CD4-positive, alpha-beta memory T cell (primary cell): ENCODE measurements around the gene DHRS4L2. TPM values are rescaled to one million over a fixed set of nuclear protein-coding genes. Genes with fewer than 3 reads are reported as not detected.

Source experiments
- CTCF ChIA-PET: fragments of 350-600 bp; sonication (Branson Sonifier 250); formaldehyde crosslinking; loops from one replicate; lab custom pipeline; 2021; ENCODE audit warnings: inconsistent platforms; ENCODE audit not compliant: partially characterized antibody; lab: Charles Lee
- POLR2A ChIA-PET: fragments of 350-600 bp; sonication (Branson Sonifier 250); formaldehyde crosslinking; loops from one replicate; lab custom pipeline; 2021; ENCODE audit not compliant: partially characterized antibody; lab: Charles Lee
- DNase-seq, 5 donors: peaks; one replicate each; pipeline versions ENCODE4 v3.0.0 to v3.0.0-alpha.2; 2020 to 2022; ENCODE audit warnings: mixed read lengths in 1 of 5
- H3K27ac ChIP-seq: one replicate; pipeline ENCODE4 v1.7.0; 2013; ENCODE audit warnings: low read depth, low read length
- H3K27me3 ChIP-seq: 2 replicates; pipeline ENCODE4 v1.7.0; 2013; ENCODE audit warnings: mild to moderate bottlenecking, low read length, moderate library complexity; ENCODE audit not compliant: insufficient read depth
- H3K36me3 ChIP-seq: 2 replicates; pipeline ENCODE4 v1.7.0; 2013; ENCODE audit warnings: mild to moderate bottlenecking, low read length, moderate library complexity; ENCODE audit not compliant: insufficient read depth
- H3K4me1 ChIP-seq: 2 replicates; pipeline ENCODE4 v1.7.0; 2013; ENCODE audit warnings: mild to moderate bottlenecking, low read length, moderate library complexity; ENCODE audit not compliant: insufficient read depth
- H3K4me3 ChIP-seq, 2 donors: one replicate each; pipeline ENCODE4 v1.7.0; 2013; ENCODE audit warnings: low read length in 2 of 2, mild to moderate bottlenecking in 1 of 2
- H3K9me3 ChIP-seq, 2 donors: one replicate each; pipeline ENCODE4 v1.7.0; 2013; ENCODE audit warnings: low read length in 2 of 2, control low read depth in 1 of 2; ENCODE audit not compliant: control insufficient read depth in 1 of 2
- H3K27ac Mint-ChIP-seq, 7 donors: one replicate each; pipeline ENCODE4 v1.8.0; 2020 to 2021; ENCODE audit warnings: mixed read lengths in 7 of 7, mild to moderate bottlenecking in 6 of 7, inconsistent platforms in 3 of 7, moderate library complexity in 3 of 7
- H3K27me3 Mint-ChIP-seq, 2 donors: one replicate each; pipeline ENCODE4 v1.8.0; 2020 to 2021; ENCODE audit warnings: mixed read lengths in 2 of 2
- H3K36me3 Mint-ChIP-seq, 2 donors: one replicate each; pipeline ENCODE4 v1.8.0; 2020 to 2021; ENCODE audit warnings: mixed read lengths in 2 of 2, inconsistent platforms in 1 of 2, mild to moderate bottlenecking in 1 of 2
- H3K4me1 Mint-ChIP-seq, 4 donors: one replicate each; pipeline ENCODE4 v1.8.0; 2020 to 2021; ENCODE audit warnings: mixed read lengths in 4 of 4, mild to moderate bottlenecking in 1 of 4
- H3K4me3 Mint-ChIP-seq, 8 donors: one replicate each; pipeline ENCODE4 v1.8.0; 2020 to 2021; ENCODE audit warnings: mixed read lengths in 8 of 8, mild to moderate bottlenecking in 7 of 8, moderate library complexity in 6 of 8, inconsistent platforms in 3 of 8
- H3K9me3 Mint-ChIP-seq, 8 donors: one replicate each; pipeline ENCODE4 v1.8.0; 2020 to 2021; ENCODE audit warnings: mixed read lengths in 8 of 8, mild to moderate bottlenecking in 5 of 8, inconsistent platforms in 3 of 8, moderate library complexity in 1 of 8
- intact Hi-C: fragments of 100-400 bp; cut with micrococcal nuclease; formaldehyde crosslinking; loops from one replicate; pipeline ENCODE4 v1.15.1; 2023
- polyA plus RNA-seq, 2 donors: library from polyadenylated mRNA; unstranded; fragments of 300-500 nt; fragmentation: Illumina TruSeq; gene quantifications; one replicate each; pipeline ENCODE4 v1.2.3, GENCODE V29; 2021
- total RNA-seq, 2 experiments: library from RNA; stranded (reverse); gene quantifications; one replicate each; pipeline ENCODE4 v1.2.3, GENCODE V29; 2021

Gene DHRS4L2
- total and polyA plus RNA-seq, 4 experiments from 2014 or later: 13.3 to 19.6 (median 17.7) TPM

DNA sequence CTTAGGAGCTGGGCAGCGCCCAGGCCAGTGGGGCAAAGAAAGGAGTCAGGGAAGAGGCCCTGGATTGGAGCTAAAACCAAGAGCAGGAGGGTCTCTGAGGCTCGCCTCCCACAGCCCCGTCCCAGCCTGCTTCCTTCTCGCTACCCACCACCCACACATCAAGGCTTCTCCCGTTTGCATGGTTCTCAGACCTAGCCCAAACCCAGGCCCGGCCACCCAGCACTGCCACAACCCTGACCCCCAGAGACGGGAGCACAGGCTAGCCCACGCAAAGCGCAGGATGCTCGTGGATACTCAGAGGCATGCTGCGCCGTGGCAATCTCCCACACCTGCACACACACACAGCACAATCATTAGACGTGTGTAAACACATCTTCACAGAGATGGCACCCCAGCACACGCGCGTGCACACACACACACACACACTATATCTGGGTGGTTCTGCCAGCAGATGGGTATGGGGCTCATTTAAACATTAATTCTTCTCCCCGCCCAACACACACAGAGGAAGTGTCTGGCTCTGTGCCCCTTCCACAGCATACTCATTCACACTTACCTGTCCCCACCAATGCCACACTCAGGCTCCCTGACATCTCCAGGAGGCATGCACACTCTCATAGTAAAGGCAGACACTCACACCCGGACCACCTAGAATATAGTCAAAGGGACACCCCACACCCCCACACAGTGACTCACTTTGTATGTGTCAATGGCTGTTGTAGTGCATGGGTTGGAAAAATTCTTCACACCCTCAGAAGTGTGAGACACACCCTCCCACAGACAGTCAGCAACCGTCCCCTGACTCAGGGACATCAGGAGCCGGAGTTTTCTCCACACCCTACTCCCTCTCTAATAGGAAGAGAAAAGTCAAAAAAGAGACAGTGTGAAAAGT, 64.2 kb downstream of the DHRS4L2 start:
- Histone ChIP-seq H3K4me1 (peaks cover 14% of the 10 kb centered on the region), H3K4me3 (peak overlapping the region in 1 of 2 donors; percentile 76), H3K36me3 (no peaks in the 10 kb centered on the region), H3K27ac (no peak overlapping the region), H3K9me3 (no peaks in the 10 kb centered on the region), H3K27me3 (no peaks in the 10 kb centered on the region)
- Mint-ChIP-seq H3K27me3 (peaks cover 6 to 8% of the 10 kb centered on the region in 2 donors), H3K9me3 (no peaks in the 10 kb centered on the region), H3K27ac (peak overlapping the region in 4 of 7 donors; percentile 14 to 81 (median 72)), H3K4me3 (peak overlapping the region; percentile 76 to 87 (median 82)), H3K36me3 (no peaks in the 10 kb centered on the region), H3K4me1 (peaks cover 10 to 17% (median 14%) of the 10 kb centered on the region in 4 donors)
- intact Hi-C loops: loop anchor here (1.0 kb wide), 1 partner anchor 17 kb away; no protein-coding TSS in a partner anchor
- ChIA-PET CTCF (interaction anchor here (0.6 to 17.4 kb wide), 5 partner anchors 40 to 74 kb away, joined by 3 to 475 read pairs (median 12); partner anchors contain the start of genes DCAF11, NRL and PCK2), POLR2A (interaction anchor here (1.0 to 2.4 kb wide), 8 partner anchors 28 to 83 kb away, joined by 3 to 19 read pairs (median 6); partner anchors contain the start of genes DCAF11, NRL, PCK2 and PSME1)
- DNase-seq: peak in 1 of 5 donors; percentile 64

DNA sequence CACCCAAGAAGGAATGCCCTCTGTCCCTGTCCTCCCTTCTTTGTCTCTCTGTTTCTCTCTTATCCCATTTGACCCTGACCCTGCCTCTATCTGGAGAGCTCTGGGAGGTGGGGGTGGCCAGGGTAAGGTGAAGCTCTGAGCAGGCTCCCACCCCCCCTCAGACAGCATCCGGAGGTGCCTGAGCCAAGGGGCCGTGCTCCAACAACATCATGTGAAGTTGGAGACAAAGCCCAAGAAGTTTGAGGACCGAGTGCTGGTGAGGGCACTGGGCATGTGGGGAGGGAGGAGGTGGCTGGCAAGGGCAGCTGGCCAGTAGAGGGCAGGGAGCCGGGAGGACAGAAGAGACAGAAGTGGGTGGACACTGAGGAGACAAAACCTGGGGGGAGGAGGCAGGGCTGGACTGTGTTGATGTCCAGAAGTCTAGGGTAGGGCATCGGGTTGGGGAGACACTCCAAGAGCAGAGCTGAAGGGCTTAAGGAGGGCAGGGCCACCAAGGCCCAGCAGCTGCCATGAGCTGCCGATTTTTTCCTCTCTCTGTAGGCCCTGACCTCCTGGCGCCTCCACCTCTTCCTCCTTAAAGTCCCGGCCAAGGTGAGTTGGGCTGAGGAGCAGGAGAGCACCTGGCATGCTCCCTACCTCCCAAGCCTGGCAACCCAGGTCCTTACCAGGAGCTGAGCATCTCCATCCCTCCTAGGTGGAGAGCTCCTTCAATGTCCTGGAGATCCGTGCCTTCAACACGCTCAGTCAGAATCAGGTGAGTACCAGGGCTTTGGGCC, 65.0 kb downstream of the DHRS4L2 start:
- Mint-ChIP-seq H3K9me3 (no peaks in the 10 kb centered on the region), H3K36me3 (no peaks in the 10 kb centered on the region)

GRCh38 chr14:24054324-24054641, 65.6 kb downstream of the DHRS4L2 start:
- H3K27ac ChIP-seq: no peak overlapping the region
- Mint-ChIP-seq H3K9me3 (no peaks in the 10 kb centered on the region), H3K4me3 (no peak overlapping the region), H3K4me1 (peaks cover 12 to 23% (median 17%) of the 10 kb centered on the region in 4 donors), H3K27ac (no peak overlapping the region), H3K27me3 (peaks cover 6 to 10% of the 10 kb centered on the region in 2 donors), H3K36me3 (no peaks in the 10 kb centered on the region)
- ChIA-PET CTCF (interaction anchor here (0.9 to 17.4 kb wide), 4 partner anchors 12 to 60 kb away, joined by 3 to 475 read pairs (median 198); partner anchors contain the start of genes DCAF11, NRL and PCK2), POLR2A (interaction anchor here (1.0 to 1.6 kb wide), 3 partner anchors 27 to 60 kb away, joined by 4 to 6 read pairs (median 5); partner anchors contain the start of genes DCAF11 and NRL)
- DNase-seq: no peak
- H3K36me3 ChIP-seq: no peaks in the 10 kb centered on the region
- H3K27me3 ChIP-seq: no peaks in the 10 kb centered on the region
- intact Hi-C loops: no loop called here
- no peak overlapping the region for H3K4me3 ChIP-seq
- no peaks in the 10 kb centered on the region for H3K9me3 ChIP-seq
- peaks cover 14% of the 10 kb centered on the region for H3K4me1 ChIP-seq

More for the DNA sequence above, 65.0 kb downstream of the DHRS4L2 start:
- Histone ChIP-seq H3K36me3 (no peaks in the 10 kb centered on the region), H3K9me3 (no peaks in the 10 kb centered on the region), H3K4me3 (no peak overlapping the region), H3K4me1 (peaks cover 14% of the 10 kb centered on the region), H3K27ac (no peak overlapping the region), H3K27me3 (no peaks in the 10 kb centered on the region)
- Mint-ChIP-seq H3K27ac (peak overlapping the region in 2 of 7 donors; percentile 14 to 57), H3K27me3 (peaks cover 6 to 10% of the 10 kb centered on the region in 2 donors), H3K4me3 (peak overlapping the region; percentile 58 to 86 (median 80)), H3K4me1 (peaks cover 12 to 23% (median 17%) of the 10 kb centered on the region in 4 donors)
- intact Hi-C loops: no loop called here
- POLR2A ChIA-PET: interaction anchor here (1.0 to 1.6 kb wide), 3 partner anchors 27 to 61 kb away, joined by 4 to 6 read pairs (median 5); partner anchors contain the start of genes DCAF11 and NRL
- CTCF ChIA-PET: interaction anchor here (0.9 to 17.4 kb wide), 4 partner anchors 13 to 61 kb away, joined by 3 to 475 read pairs (median 198); partner anchors contain the start of genes DCAF11, NRL and PCK2
- DNase-seq: no peak

DNA sequence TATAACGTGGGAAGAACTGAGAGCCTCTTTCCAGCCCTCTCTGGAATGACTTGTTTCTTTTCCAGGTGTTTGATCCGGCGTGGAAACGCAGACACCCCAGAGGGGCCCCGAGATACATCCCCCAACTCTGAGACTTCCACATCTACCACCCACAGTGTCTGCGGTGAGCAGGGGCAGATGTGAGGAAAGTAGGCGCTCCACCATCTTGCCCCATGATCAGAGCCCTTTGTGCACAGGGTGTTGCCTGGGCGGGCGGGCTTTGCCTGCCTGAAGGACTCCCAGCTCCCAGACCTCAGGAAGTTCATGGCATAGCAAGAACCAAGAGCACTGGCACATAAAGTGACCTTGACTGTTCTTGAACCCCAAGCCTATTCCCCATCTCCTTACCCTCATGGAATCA, 65.9 kb downstream of the DHRS4L2 start:
- intact Hi-C loops: loop anchor here (5.0 kb wide), 1 partner anchor 383 kb away; no protein-coding TSS in a partner anchor
- no peak for DNase-seq
- Mint-ChIP-seq H3K27ac (no peak overlapping the region), H3K4me3 (no peak overlapping the region), H3K27me3 (peaks cover 6 to 10% of the 10 kb centered on the region in 2 donors), H3K4me1 (peaks cover 12 to 23% (median 17%) of the 10 kb centered on the region in 4 donors), H3K36me3 (no peaks in the 10 kb centered on the region), H3K9me3 (no peaks in the 10 kb centered on the region)
- H3K36me3 ChIP-seq: no peaks in the 10 kb centered on the region
- H3K9me3 ChIP-seq: no peaks in the 10 kb centered on the region
- POLR2A ChIA-PET: interaction anchor here (1.0 to 1.6 kb wide), 3 partner anchors 26 to 60 kb away, joined by 4 to 6 read pairs (median 5); partner anchors contain the start of genes DCAF11 and NRL
- CTCF ChIA-PET: interaction anchor here (0.9 to 17.4 kb wide), 4 partner anchors 12 to 60 kb away, joined by 3 to 475 read pairs (median 198); partner anchors contain the start of genes DCAF11, NRL and PCK2
- H3K27me3 ChIP-seq: no peaks in the 10 kb centered on the region
- H3K27ac ChIP-seq: no peak overlapping the region
- H3K4me3 ChIP-seq: no peak overlapping the region
- H3K4me1 ChIP-seq: peaks cover 14% of the 10 kb centered on the region

Other genes with a start within 250 kb of the DHRS4L2 start
- gene DHRS4, start 35.2 kb upstream of the DHRS4L2 start, total RNA-seq: 10 to 100 TPM; 14.7 to 15.5 TPM
- 10 to 100 TPM; 32.5 to 36.2 TPM for gene DHRS4, start 35.2 kb upstream of the DHRS4L2 start, polyA plus RNA-seq
- gene CARMIL3, start 63.1 kb downstream of the DHRS4L2 start, total RNA-seq: under 1 TPM; 0.15 to 0.22 TPM
- not detected for gene CARMIL3, start 63.1 kb downstream of the DHRS4L2 start, polyA plus RNA-seq
- not detected for gene CPNE6, start 82.6 kb downstream of the DHRS4L2 start, total RNA-seq
- gene CPNE6, start 82.6 kb downstream of the DHRS4L2 start, polyA plus RNA-seq: under 1 TPM in 1 of 2 donors, not detected in 1; 0.04 TPM
- 10 to 100 TPM; 18.3 to 21.4 TPM for gene PCK2, start 105.4 kb downstream of the DHRS4L2 start, total RNA-seq
- 10 to 100 TPM; 11.0 to 15.5 TPM for gene PCK2, start 105.4 kb downstream of the DHRS4L2 start, polyA plus RNA-seq
- 10 to 100 TPM; 71.5 to 75.8 TPM for gene DCAF11, start 125.8 kb downstream of the DHRS4L2 start, total RNA-seq
- 10 to 100 TPM; 75.1 to 93.4 TPM for gene DCAF11, start 125.8 kb downstream of the DHRS4L2 start, polyA plus RNA-seq
- gene NRL, start 126.0 kb downstream of the DHRS4L2 start, total RNA-seq: 1 to 10 TPM; 2.9 to 4.5 TPM
- 1 to 10 TPM; 1.4 to 1.6 TPM for gene NRL, start 126.0 kb downstream of the DHRS4L2 start, polyA plus RNA-seq
- 1 to 10 TPM; 3.2 to 4.2 TPM for gene FITM1, start 141.7 kb downstream of the DHRS4L2 start, total RNA-seq
- under 1 TPM; 0.69 to 0.81 TPM for gene FITM1, start 141.7 kb downstream of the DHRS4L2 start, polyA plus RNA-seq
- 100 to 1,000 TPM; 257 to 273 TPM for gene PSME1, start 147.3 kb downstream of the DHRS4L2 start, total RNA-seq
- 1,000 to 10,000 TPM in 1 of 2 donors, 100 to 1,000 TPM in 1; 976 to 1,008 TPM for gene PSME1, start 147.3 kb downstream of the DHRS4L2 start, polyA plus RNA-seq
- gene EMC9, start 152.7 kb downstream of the DHRS4L2 start, total RNA-seq: 10 to 100 TPM; 33.0 to 33.9 TPM
- 10 to 100 TPM; 11.4 to 13.6 TPM for gene EMC9, start 152.7 kb downstream of the DHRS4L2 start, polyA plus RNA-seq
- gene PSME2, start 157.7 kb downstream of the DHRS4L2 start, total RNA-seq: 100 to 1,000 TPM; 143 to 150 TPM
- 100 to 1,000 TPM; 511 to 815 TPM for gene PSME2, start 157.7 kb downstream of the DHRS4L2 start, polyA plus RNA-seq
- 100 to 1,000 TPM; 108 to 113 TPM for gene RNF31, start 158.6 kb downstream of the DHRS4L2 start, total RNA-seq
- gene RNF31, start 158.6 kb downstream of the DHRS4L2 start, polyA plus RNA-seq: 10 to 100 TPM; 44.3 to 75.7 TPM
- 100 to 1,000 TPM; 154 to 157 TPM for gene IRF9, start 172.3 kb downstream of the DHRS4L2 start, total RNA-seq
- gene IRF9, start 172.3 kb downstream of the DHRS4L2 start, polyA plus RNA-seq: 100 to 1,000 TPM in 1 of 2 donors, 10 to 100 TPM in 1; 59.3 to 121 TPM
- 10 to 100 TPM; 27.7 to 30.5 TPM for gene REC8, start 183.2 kb downstream of the DHRS4L2 start, total RNA-seq
- 1 to 10 TPM; 2.8 to 9.8 TPM for gene REC8, start 183.2 kb downstream of the DHRS4L2 start, polyA plus RNA-seq
- 10 to 100 TPM; 22.4 to 30.2 TPM for gene IPO4, start 199.9 kb downstream of the DHRS4L2 start, total RNA-seq
- 10 to 100 TPM; 19.8 to 20.2 TPM for gene IPO4, start 199.9 kb downstream of the DHRS4L2 start, polyA plus RNA-seq
- 10 to 100 TPM; 24.1 to 26.3 TPM for gene TM9SF1, start 206.5 kb downstream of the DHRS4L2 start, total RNA-seq
- 10 to 100 TPM; 38.4 to 40.6 TPM for gene TM9SF1, start 206.5 kb downstream of the DHRS4L2 start, polyA plus RNA-seq
- gene TSSK4, start 216.8 kb downstream of the DHRS4L2 start, total RNA-seq: 1 to 10 TPM; 1.2 to 1.9 TPM
- gene TSSK4, start 216.8 kb downstream of the DHRS4L2 start, polyA plus RNA-seq: 1 to 10 TPM in 1 of 2 donors, under 1 TPM in 1; 0.47 to 1.3 TPM
- gene CHMP4A, start 224.6 kb downstream of the DHRS4L2 start, total RNA-seq: 100 to 1,000 TPM in 1 of 2 experiments, 10 to 100 TPM in 1; 99.3 to 101 TPM
- 100 to 1,000 TPM; 164 to 194 TPM for gene CHMP4A, start 224.6 kb downstream of the DHRS4L2 start, polyA plus RNA-seq
- gene MDP1, start 227.1 kb downstream of the DHRS4L2 start, total RNA-seq: 10 to 100 TPM; 12.5 to 15.3 TPM
- gene MDP1, start 227.1 kb downstream of the DHRS4L2 start, polyA plus RNA-seq: 10 to 100 TPM; 27.3 to 28.1 TPM
- gene NEDD8, start 243.4 kb downstream of the DHRS4L2 start, total RNA-seq: 100 to 1,000 TPM; 116 to 127 TPM
- gene NEDD8, start 243.4 kb downstream of the DHRS4L2 start, polyA plus RNA-seq: 100 to 1,000 TPM; 351 to 425 TPM
- 10 to 100 TPM; 91.0 to 95.8 TPM for gene GMPR2, start 244.0 kb downstream of the DHRS4L2 start, total RNA-seq
- 100 to 1,000 TPM; 103 to 116 TPM for gene GMPR2, start 244.0 kb downstream of the DHRS4L2 start, polyA plus RNA-seq